Osteoblast (primary cell): ENCODE results near the gene BPHL. TPM values are rescaled to one million over a fixed set of nuclear protein-coding genes. Genes with fewer than 3 reads are reported as not detected.

ENCODE experiments used
- DNase-seq: peaks from one replicate; pipeline ENCODE4 v3.0.0; 2011; ENCODE audit warnings: low spot score, mixed read lengths; ENCODE audit not compliant: insufficient read length; ENCODE audit errors: missing footprints
- H2AFZ ChIP-seq: 2 replicates; pipeline ENCODE4 v1.6.0; 2011; ENCODE audit warnings: mild to moderate bottlenecking, low read length
- H3K27ac ChIP-seq: 2 replicates; pipeline ENCODE4 v1.5.1; 2011; ENCODE audit warnings: mild to moderate bottlenecking, low read depth, low read length, moderate library complexity
- H3K27me3 ChIP-seq: 2 replicates; pipeline ENCODE4 v1.6.0; 2012; ENCODE audit warnings: mild to moderate bottlenecking, control low read depth, inconsistent platforms, low read length, moderate library complexity; ENCODE audit not compliant: insufficient read depth
- H3K36me3 ChIP-seq: 2 replicates; pipeline ENCODE4 v1.5.1; 2011; ENCODE audit warnings: mild to moderate bottlenecking, low read length, control low read depth, moderate library complexity; ENCODE audit not compliant: insufficient read depth
- H3K4me1 ChIP-seq: 2 replicates; pipeline ENCODE4 v1.5.1; 2011; ENCODE audit warnings: mild to moderate bottlenecking, low read length, control low read depth, moderate library complexity; ENCODE audit not compliant: insufficient read depth
- H3K4me2 ChIP-seq: 2 replicates; pipeline ENCODE4 v1.6.0; 2011; ENCODE audit warnings: mild to moderate bottlenecking, low read length; ENCODE audit not compliant: insufficient read depth
- H3K4me3 ChIP-seq: fragments of 200-600 bp; sonication (generic); 3 replicates; pipeline ENCODE4 v1.5.1; 2012; ENCODE audit warnings: mild to moderate bottlenecking, low read length, inconsistent platforms; ENCODE audit not compliant: insufficient read depth
- H3K79me2 ChIP-seq: 2 replicates; pipeline ENCODE4 v1.6.0; 2012; ENCODE audit warnings: mild to moderate bottlenecking, low read length, control low read depth, inconsistent platforms; ENCODE audit not compliant: insufficient read depth
- H3K9me3 ChIP-seq: 2 replicates; pipeline ENCODE4 v1.5.1; 2011; ENCODE audit warnings: low read depth, low read length, control low read depth
- H4K20me1 ChIP-seq: 2 replicates; pipeline ENCODE4 v1.6.0; 2012; ENCODE audit warnings: mild to moderate bottlenecking, low read length, control low read depth; ENCODE audit not compliant: insufficient read depth
- total RNA-seq: library from RNA; depleted of rRNA; stranded (reverse); fragments of >200 nt; gene quantifications from 2 replicates; pipeline ENCODE4 v1.2.3, GENCODE V29; 2012
- TF ChIP-seq, protein P1 (sequence below): IDR thresholded peaks from 2 replicates; pipeline ENCODE4 v1.5.1; 2011; ENCODE audit warnings: mild to moderate bottlenecking, low read depth, low read length, moderate library complexity; ENCODE audit errors: extremely low read depth

BPHL gene
- total RNA-seq, 1 donor, result 19.9 TPM

GRCh38 chr6:3143158-3143557 is 24.6 kb downstream of the BPHL start:
- H3K79me2 ChIP-seq, result no peaks in the 10 kb centered on the region
- H3K4me2 ChIP-seq, result no peak overlapping the region
- no peaks in the 10 kb centered on the region for H3K9me3 ChIP-seq
- H2AFZ ChIP-seq, result no peak overlapping the region
- H3K27me3 ChIP-seq, result no peaks in the 10 kb centered on the region
- DNase-seq, result peak; percentile 71
- peaks cover 25% of the 10 kb centered on the region for H3K36me3 ChIP-seq
- H3K4me3 ChIP-seq, result no peak overlapping the region
- no peak overlapping the region for H3K27ac ChIP-seq
- H3K4me1 ChIP-seq, result peaks cover 16% of the 10 kb centered on the region
- no peaks in the 10 kb centered on the region for H4K20me1 ChIP-seq
- TF ChIP-seq, protein P1, sequence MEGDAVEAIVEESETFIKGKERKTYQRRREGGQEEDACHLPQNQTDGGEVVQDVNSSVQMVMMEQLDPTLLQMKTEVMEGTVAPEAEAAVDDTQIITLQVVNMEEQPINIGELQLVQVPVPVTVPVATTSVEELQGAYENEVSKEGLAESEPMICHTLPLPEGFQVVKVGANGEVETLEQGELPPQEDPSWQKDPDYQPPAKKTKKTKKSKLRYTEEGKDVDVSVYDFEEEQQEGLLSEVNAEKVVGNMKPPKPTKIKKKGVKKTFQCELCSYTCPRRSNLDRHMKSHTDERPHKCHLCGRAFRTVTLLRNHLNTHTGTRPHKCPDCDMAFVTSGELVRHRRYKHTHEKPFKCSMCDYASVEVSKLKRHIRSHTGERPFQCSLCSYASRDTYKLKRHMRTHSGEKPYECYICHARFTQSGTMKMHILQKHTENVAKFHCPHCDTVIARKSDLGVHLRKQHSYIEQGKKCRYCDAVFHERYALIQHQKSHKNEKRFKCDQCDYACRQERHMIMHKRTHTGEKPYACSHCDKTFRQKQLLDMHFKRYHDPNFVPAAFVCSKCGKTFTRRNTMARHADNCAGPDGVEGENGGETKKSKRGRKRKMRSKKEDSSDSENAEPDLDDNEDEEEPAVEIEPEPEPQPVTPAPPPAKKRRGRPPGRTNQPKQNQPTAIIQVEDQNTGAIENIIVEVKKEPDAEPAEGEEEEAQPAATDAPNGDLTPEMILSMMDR, result no peak

DNA sequence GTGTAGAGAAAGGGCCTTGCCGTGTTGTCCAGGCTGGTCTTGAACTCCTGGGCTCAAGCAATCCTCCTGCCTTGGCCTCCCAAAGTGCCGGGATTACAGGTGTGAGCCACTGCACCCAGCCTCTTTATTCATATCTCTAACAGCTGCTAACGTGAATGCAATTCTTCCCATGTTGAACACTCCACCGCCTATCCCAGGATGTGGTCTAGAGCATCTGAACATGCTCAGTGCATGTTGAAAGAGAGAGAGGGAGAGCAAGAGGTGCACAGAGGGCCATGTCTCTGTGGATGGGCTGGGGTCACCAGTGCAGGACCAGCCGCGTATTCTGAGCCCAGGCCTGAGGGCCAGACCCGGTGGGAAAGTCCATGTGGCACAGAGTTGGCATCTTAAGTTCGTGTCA is 26.1 kb downstream of the BPHL start:
- Histone ChIP-seq H3K36me3 (peaks cover 25% of the 10 kb centered on the region), H3K4me1 (peaks cover 3% of the 10 kb centered on the region), H3K4me3 (no peak overlapping the region), H3K27me3 (no peaks in the 10 kb centered on the region), H3K9me3 (no peaks in the 10 kb centered on the region), H3K79me2 (no peaks in the 10 kb centered on the region), H2AFZ (no peak overlapping the region), H3K27ac (no peak overlapping the region), H3K4me2 (no peak overlapping the region), H4K20me1 (no peaks in the 10 kb centered on the region)
- peak; percentile 73 for DNase-seq
- TF ChIP-seq, protein P1, result no peak

DNA sequence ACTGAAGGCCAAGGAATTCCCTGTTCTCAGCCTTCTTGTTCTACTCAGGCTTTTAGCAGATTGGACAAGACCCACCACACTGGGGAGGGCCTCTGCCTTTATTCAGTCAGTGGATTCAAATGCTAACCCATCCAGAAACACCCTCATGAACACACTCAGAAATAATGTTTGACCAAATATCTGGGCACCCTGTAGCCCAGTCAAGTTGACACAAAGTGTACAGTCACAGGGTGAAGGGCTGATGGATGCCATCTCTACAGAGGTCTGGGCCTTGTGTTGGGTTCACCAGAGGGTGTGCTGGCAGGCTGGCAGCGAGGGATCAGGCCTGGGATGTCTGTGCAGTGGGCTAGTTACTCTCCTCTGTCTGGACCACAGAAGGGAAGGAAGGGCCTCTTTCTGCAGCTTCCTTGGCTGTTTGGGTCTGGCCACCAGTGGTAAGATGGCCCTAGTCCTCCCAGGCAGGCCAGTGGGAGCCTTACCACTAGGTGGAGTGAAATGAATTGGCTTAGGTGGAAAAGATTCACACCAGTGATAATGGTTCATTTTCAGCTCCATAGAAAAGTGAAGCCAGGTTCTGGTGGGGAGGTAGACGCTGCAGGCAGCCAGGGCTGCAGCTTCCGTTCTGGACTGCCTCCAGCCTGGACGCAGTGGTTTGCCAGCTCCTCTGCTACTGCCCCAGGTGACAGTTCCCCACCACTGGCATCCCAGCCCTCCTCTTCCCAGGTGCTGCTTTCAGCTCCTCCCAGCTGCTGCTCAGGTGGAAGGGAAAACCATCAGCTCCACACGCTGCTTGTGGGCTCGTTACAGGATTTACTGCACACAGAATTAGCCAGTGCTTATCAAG is 29.6 kb downstream of the BPHL start:
- peak; percentile 69 for DNase-seq
- H2AFZ ChIP-seq, result no peak overlapping the region
- TF ChIP-seq, protein P1, result no peak
- H4K20me1 ChIP-seq, result peaks cover 2% of the 10 kb centered on the region
- no peak overlapping the region for H3K27ac ChIP-seq
- H3K36me3 ChIP-seq, result peaks cover 20% of the 10 kb centered on the region
- no peaks in the 10 kb centered on the region for H3K27me3 ChIP-seq
- H3K79me2 ChIP-seq, result no peaks in the 10 kb centered on the region
- no peak overlapping the region for H3K4me2 ChIP-seq
- H3K4me3 ChIP-seq, result no peak overlapping the region
- no peaks in the 10 kb centered on the region for H3K4me1 ChIP-seq
- no peaks in the 10 kb centered on the region for H3K9me3 ChIP-seq

DNA sequence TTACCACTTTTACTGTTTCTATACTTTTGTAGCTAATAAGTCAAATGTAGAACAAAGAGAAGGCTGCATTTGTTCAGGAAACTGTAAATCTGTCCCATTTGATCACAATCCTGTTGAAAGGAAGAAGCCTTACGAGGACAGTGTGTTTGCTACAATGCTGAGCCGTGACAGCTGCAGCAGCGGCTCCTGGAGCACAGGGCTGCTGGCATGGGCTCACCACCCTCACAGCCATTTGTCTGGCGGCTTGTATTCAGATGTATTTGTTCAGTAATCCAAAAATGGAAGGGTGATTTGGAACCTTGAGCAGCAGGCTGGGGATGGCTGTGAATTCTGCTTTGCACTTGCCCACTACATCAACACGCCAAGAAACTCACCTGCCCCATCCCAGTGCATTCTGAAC is 33.2 kb downstream of the BPHL start:
- peaks cover 32% of the 10 kb centered on the region for H3K36me3 ChIP-seq
- no peak overlapping the region for H2AFZ ChIP-seq
- no peaks in the 10 kb centered on the region for H3K27me3 ChIP-seq
- no peaks in the 10 kb centered on the region for H3K9me3 ChIP-seq
- peak; percentile 35 for DNase-seq
- no peak overlapping the region for H3K4me3 ChIP-seq
- H3K4me1 ChIP-seq, result peaks cover 3% of the 10 kb centered on the region
- TF ChIP-seq, protein P1, result no peak
- H4K20me1 ChIP-seq, result peaks cover 12% of the 10 kb centered on the region
- H3K27ac ChIP-seq, result no peak overlapping the region
- H3K4me2 ChIP-seq, result no peak overlapping the region
- peaks cover 4% of the 10 kb centered on the region for H3K79me2 ChIP-seq
